SKM-1 treated with dmso at 0.1 percent for 144 hours (cell line): ENCODE measurements around the gene TMEM107.
"Not testable (repeated sequence)": the region's sequence is repeated elsewhere in the genome, so short reads cannot be mapped to it uniquely, and the experiment has no call there.

Experiments
- DNase-seq: peaks from one replicate; lab custom pipeline; 2025; ENCODE audit not compliant: unreplicated experiment; lab: John Stamatoyannopoulos, UW

Gene TMEM107

DNA sequence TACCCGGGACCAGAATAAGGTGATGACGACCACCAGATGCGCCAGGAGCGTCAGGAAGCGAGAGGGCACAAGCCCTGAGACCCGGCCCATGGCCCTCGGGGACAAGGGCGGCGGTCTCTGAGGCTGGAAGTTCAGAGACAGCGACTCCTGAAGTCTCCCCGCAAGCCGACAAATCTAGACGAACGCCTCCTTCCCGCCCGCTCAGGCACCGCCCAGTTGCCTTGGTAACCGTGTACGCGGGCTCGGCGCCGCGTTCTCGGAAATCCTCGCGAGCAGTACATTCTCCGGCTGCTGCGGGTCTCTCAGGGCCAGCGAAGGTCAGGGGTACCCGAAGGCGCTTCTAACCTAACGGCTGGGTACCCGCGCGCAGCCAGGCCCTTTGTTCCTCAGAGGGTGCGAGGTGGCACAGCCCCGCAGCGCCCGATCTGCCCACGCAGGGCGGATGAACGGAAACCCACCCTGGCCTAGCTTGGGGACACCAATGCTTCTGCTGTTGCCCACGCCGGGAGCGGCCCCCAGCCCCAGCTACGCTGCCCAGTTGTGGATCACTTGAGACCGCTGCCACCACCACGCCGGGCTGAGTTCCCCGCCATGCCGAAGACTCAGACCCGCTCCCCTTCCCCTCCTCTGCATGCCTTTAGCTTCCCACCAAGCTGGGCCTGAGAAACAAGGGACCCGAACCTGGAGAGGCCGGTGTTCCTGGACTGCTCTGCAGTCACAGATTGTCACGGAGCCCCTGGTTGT lies at the start of gene TMEM107:
TMEM107 (minus strand) TSS at position 184 of the 744 bp plus-strand sequence; CDS start at position 90, 94 bp downstream.
- DNase-seq, result peak; percentile 66

GRCh38 chr17:8224891-8225812 lies 49.0 kb upstream of the TMEM107 start:
- DNase-seq, result no peak

- peak; percentile 32 for DNase-seq
Measured at GRCh38 chr17:8223356-8224126, 47.4 kb upstream of the TMEM107 start.

GRCh38 chr17:8222630-8223355 lies 46.6 kb upstream of the TMEM107 start:
- DNase-seq, result peak; percentile 67

GRCh38 chr17:8222380-8222629 lies 46.1 kb upstream of the TMEM107 start:
- DNase-seq, result no peak

GRCh38 chr17:8221663-8222379 lies 45.6 kb upstream of the TMEM107 start:
- peak; percentile 48 for DNase-seq

GRCh38 chr17:8220783-8221662 lies 44.8 kb upstream of the TMEM107 start:
- peak; percentile 45 for DNase-seq

DNA sequence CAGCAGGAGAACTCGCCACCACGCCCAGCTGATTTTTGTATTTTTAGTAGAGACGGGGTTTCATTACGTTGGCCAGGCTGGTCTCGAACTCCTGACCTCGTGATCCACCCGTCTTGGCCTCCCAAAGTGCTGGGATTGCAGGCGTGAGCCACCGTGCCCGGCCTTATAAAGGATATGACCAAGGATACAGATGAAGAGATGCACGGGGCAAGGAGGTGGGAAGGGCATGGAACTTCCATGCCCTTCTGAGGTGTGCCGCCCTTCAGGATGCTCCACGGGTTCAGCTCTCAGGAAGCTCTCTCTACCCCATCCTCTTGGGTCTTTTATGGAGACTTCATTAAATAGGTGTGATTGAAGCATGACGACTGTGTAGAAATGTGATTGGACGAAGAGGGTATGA lies 37.8 kb upstream of the TMEM107 start:
- not testable (repeated sequence) for DNase-seq

DNA sequence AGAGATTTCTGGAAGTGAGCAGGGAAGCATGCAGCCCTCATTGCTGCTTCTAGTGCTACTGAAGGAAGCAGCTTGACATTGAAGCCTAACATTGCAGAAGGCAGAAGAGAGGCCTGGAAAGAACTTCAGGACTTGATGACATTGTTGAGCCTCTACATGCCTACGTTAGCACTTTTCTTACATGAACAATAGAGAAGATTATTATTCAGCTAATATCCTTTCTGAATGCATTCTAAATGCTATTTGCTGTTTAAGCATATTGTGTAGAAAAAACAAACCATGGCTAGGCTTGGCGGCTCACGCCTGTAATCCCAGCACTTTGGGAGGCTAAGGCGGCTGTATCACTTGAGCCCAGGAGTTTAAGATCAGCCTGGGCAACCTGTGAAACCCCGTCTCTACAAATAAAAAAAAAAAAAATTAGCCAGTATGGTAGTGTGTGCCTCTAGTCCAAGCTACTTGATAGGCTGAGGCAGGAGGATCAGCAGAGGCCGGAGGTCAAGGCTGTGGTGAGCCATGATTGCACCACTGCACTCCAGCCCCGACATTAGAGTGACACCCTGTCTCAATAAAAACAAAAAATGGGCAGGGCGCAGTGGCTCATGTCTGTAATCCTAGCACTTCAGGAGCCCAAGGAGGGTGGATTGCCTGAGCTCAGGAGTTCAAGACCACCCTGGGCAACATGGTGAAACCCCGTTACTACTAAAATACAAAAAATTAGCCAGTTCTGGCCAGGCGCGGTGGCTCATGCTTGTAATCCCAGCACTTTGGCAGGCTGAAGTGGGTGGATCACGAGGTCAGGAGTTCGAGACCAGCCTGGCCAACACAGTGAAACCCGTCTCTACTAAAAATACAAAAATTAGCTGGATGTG lies 36.4 kb upstream of the TMEM107 start:
- peak; percentile 3 for DNase-seq

DNA sequence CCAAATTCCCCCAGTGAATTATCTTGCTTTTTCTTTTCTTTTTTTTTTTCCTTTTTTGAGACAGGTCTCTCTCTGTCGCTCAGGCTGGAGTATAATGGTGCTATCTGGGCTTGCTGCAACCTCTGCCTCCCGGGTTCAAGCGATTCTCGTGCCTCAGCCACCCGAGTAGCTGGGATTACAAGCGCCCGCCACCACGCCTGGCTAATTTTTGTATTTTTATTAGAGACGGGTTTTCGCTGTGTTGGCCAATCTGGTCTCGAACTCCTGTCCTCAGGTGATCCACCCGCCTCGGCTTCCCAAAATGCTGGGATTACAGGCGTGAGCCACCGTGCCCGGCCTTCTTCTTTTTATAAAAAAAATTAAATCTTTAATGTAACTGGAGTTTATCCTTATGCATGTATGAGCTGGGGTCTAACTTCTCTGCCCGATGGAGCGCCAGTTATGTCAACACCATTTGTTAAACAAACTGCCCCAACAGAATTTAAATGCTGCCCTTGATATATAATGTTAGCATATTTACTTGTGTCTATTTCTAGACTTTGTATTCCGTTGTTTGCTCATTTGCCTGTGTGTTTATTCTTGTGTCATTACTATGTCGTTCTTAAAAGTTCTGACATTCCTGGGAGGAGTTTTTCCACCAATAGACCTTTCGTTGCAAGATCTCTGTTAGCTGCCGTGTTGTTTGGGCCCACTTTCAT lies 34.7 kb upstream of the TMEM107 start:
- no peak for DNase-seq

GRCh38 chr17:8209907-8210760 lies 34.0 kb upstream of the TMEM107 start, which contains the start of gene AURKB:
TSS of gene AURKB (minus strand) at chr17:8210575. CDS start at chr17:8210224, 351 bp downstream.
- peak; percentile 71 for DNase-seq

DNA sequence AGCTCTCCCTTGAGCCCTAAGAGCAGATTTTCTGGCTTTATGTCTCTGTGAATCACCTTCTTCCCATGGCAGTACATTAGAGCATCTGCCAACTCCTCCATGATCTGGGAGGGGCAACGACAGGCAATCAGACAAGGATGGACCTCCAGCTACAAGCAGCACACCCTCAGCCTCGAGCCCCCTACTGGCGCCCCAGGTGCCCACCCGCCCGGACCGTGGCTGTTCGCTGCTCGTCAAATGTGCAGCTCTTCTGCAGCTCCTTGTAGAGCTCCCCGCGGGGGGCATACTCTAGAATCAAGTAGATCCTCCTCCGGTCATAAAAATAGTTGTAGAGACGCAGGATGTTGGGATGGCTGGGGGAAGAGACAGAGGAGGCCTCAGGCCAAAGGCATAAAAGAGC lies 30.4 kb upstream of the TMEM107 start:
- no peak for DNase-seq

GRCh38 chr17:8204761-8205555 lies 28.8 kb upstream of the TMEM107 start:
- no peak for DNase-seq

DNA sequence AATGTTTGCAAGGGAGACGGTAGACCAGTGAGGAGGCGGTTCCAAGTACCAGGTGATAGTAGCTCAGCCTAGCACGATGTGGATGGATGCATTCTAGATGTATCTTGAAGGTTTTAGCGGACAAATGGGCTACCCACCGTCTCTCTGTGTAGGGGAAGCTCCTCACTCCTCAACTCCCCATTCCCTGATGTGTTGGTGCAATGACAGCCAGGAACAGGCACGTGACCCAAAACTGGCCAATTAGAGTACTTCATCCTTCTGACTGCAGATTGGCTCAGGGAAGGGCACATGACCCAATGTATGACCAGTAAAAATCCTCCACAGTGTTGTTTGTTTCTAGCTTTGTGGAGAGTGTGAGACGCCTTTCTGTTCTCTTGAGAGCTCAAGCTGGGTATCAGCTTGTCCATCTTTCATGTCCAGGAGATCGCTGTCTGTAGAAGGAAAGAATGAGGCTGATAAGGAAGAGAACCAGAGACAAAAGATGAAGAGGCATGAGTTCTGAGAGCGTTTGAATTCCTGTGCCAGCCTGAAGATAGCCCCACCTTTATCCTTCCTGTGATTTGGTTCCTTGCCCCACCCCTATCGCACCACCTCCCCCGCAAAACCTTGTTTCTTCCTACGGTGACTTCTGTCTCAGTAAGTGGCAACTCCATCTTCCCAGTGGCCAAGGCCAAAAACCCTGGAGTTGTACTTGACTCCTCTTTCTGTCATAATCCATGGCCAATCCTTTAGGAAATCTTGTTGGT lies 16.1 kb upstream of the TMEM107 start:
- peak; percentile 13 for DNase-seq

DNA sequence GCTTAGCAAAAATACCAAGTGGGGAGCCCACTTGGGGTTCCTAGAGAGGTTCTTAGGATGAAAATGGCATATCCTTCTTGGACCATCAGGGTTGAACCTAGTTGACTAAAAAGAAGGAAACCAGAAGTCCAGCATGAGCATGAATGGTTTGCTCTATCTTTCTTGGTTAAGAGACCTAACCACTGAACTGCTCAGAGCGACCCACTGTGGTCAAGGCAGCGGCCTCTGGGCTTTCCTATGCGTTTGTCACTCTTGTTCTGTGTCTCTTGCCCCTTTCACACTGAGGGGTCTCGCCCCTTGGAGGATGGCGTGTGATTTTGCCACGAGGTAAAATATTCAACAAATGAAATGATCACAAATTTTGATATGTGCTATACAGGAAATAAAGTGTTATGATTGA lies 14.3 kb upstream of the TMEM107 start:
- DNase-seq, result no peak
